Urinary bladder (tissue), 4 donors: ENCODE measurements around the gene ZNF782. TPM values are rescaled to one million over a fixed set of nuclear protein-coding genes. Genes with fewer than 3 reads are reported as not detected.
"Not testable (repeated sequence)": the region's sequence is repeated elsewhere in the genome, so short reads cannot be mapped to it uniquely, and the experiment has no call there.

Experiments
- DNase-seq: peaks from one replicate; pipeline ENCODE4 v3.0.0-alpha.2; 2015; ENCODE audit errors: extremely low spot score
- H3K27ac ChIP-seq: one replicate; pipeline ENCODE4 v1.5.1; 2013; ENCODE audit warnings: low read depth, mild to moderate bottlenecking, moderate library complexity
- H3K36me3 ChIP-seq: one replicate; pipeline ENCODE4 v1.6.1; 2013; ENCODE audit warnings: mild to moderate bottlenecking, moderate library complexity; ENCODE audit not compliant: insufficient read depth
- H3K4me1 ChIP-seq: one replicate; pipeline ENCODE4 v1.6.1; 2013; ENCODE audit warnings: mild to moderate bottlenecking, moderate library complexity; ENCODE audit not compliant: insufficient read depth
- H3K4me3 ChIP-seq: one replicate; pipeline ENCODE4 v1.5.1; 2013; ENCODE audit warnings: low read depth, low read length
- WGBS: extraction: QIAGEN DNeasy Blood & Tissue Kit; methylation state at CpG from one replicate; pipeline ENCODE4 v1.1.7; 2013; 5-methylcytosine and 5-hydroxymethylcytosine counted together
- polyA plus RNA-seq: library from polyadenylated mRNA; stranded (reverse); fragments of 200-250 nt; gene quantifications from one replicate; pipeline ENCODE4 v1.2.3, GENCODE V29; 2013
- total RNA-seq: library from RNA; depleted of rRNA; stranded (reverse); fragments of >200 nt; gene quantifications from one replicate; pipeline ENCODE4 v1.2.3, GENCODE V29; 2014
- donor health status: healthy with polysubstance abuse.
- donor health status: healthy.

The ZNF782 gene
- total and polyA plus RNA-seq, 2 donors: 2.4 to 29.7 TPM

DNA sequence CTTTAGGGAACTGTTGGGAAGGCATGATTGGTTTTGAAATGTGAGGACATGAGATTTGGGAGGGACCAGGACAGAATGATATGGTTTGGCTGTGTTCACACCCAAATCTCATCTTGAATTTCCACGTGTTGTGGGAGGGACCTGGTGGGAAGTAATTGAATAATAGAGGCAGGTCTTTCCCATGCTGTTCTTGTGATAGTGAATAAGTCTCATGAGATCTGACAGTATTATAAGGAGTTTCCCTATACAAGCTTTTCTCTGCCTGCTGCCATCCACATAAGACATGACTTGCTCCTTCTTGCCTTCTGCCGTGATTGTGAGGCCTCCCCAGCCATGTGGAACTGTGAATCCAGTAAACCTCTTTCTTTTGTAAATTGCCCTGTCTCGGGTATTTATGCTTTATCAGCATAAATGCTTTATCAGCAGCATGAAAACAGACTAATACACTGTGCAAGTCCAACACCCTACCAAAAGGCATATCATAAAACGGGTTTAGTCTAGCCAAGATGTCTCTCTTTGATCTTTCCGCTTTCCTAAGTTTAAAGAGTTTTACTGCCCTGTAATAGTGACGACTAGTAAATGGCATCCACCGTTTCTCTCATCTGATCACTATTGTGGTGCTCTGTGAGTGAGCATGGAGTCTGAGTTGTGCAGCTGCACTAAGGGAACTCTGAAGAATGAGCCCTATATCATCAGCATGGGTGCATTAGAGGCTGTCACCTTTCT lies 12.9 kb upstream of the ZNF782 start:
- DNase-seq: no peak
- Histone ChIP-seq H3K4me1 (no peaks in the 10 kb centered on the region), H3K27ac (no peak overlapping the region), H3K36me3 (no peaks in the 10 kb centered on the region), H3K4me3 (no peak overlapping the region)
- 28% methylated on average over 7 of the region's 7 CpGs for WGBS

DNA sequence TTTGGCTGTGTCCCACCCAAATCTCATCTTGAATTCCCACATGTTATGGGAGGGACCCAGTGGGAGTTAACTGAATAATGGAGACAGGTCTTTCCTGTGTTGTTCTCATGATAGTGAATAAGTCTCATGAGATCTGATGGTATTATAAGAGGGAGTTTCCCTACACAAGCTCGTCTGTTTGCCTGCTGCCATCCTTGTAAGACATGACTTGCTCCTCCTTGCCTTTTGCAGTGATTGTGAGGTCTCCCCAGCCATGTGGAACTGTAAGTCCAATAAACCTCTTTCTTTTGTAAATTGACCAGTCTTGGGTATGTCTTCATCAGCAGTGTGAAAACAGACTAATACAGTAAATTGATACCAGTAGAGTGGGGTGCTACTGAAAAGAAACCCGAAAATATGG lies 10.9 kb upstream of the ZNF782 start:
- not testable (repeated sequence) for H3K4me1 ChIP-seq, H3K4me3 ChIP-seq, H3K27ac ChIP-seq, DNase-seq, H3K36me3 ChIP-seq
- WGBS: 79% methylated on average over 2 of the region's 2 CpGs

GRCh38 chr9:96859461-96860198 lies 5.3 kb upstream of the ZNF782 start:
- Histone ChIP-seq H3K4me3 (no peak overlapping the region), H3K27ac (no peak overlapping the region), H3K36me3 (no peaks in the 10 kb centered on the region), H3K4me1 (no peaks in the 10 kb centered on the region)
- WGBS: 66% methylated on average over 8 of the region's 8 CpGs
- DNase-seq: no peak

DNA sequence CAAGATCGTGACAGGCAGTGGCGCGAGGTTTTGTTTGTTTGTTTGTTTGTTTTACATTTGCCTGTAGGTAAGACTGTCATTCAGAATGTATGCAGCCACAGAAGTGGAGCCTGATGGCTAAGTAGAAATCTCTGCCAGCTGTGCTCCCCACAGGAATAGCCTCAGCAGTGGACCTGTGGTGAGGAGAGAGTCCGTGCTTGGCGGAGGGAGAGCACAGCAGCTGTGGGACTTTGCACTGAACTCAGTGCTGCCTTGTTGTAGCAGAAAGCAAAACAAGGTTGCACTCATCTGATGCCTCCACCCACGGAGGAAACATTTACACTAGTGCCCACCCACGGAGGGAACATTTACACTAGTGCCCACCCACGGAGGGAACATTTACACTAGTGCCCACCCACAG lies 4.4 kb upstream of the ZNF782 start:
- no peak for DNase-seq
- WGBS: 69% methylated on average over 8 of the region's 8 CpGs
- H3K4me3 ChIP-seq: no peak overlapping the region

GRCh38 chr9:96858018-96858573 lies 3.8 kb upstream of the ZNF782 start:
- H3K27ac ChIP-seq: no peak overlapping the region
- DNase-seq: no peak
- H3K4me3 ChIP-seq: no peak overlapping the region
- WGBS: 69% methylated on average over 2 of the region's 2 CpGs
- no peaks in the 10 kb centered on the region for H3K36me3 ChIP-seq
- peaks cover 2% of the 10 kb centered on the region for H3K4me1 ChIP-seq

More for the DNA sequence above, 4.4 kb upstream of the ZNF782 start:
- Histone ChIP-seq H3K27ac (no peak overlapping the region), H3K36me3 (no peaks in the 10 kb centered on the region), H3K4me1 (no peaks in the 10 kb centered on the region)

GRCh38 chr9:96856363-96857286 lies 2.3 kb upstream of the ZNF782 start:
- Histone ChIP-seq H3K27ac (no peak overlapping the region), H3K36me3 (no peaks in the 10 kb centered on the region), H3K4me1 (peaks cover 5% of the 10 kb centered on the region), H3K4me3 (no peak overlapping the region)
- DNase-seq: peak; percentile 11
- WGBS: 18% methylated on average over 6 of the region's 6 CpGs

GRCh38 chr9:96854651-96855273 lies 448 bp upstream of the ZNF782 start:
- H3K4me1 ChIP-seq: peaks cover 5% of the 10 kb centered on the region
- H3K4me3 ChIP-seq: peak overlapping the region; percentile 82
- H3K27ac ChIP-seq: no peak overlapping the region
- 15% methylated on average over 16 of the region's 16 CpGs for WGBS
- DNase-seq: no peak
- H3K36me3 ChIP-seq: no peaks in the 10 kb centered on the region

- Histone ChIP-seq H3K4me1 (peaks cover 5% of the 10 kb centered on the region), H3K4me3 (no peak overlapping the region), H3K27ac (no peak overlapping the region), H3K36me3 (no peaks in the 10 kb centered on the region)
- no peak for DNase-seq
- 79% methylated on average over 4 of the region's 4 CpGs for WGBS
Observed at GRCh38 chr9:96852676-96853075, 1.6 kb downstream of the ZNF782 start.

- Histone ChIP-seq H3K27ac (no peak overlapping the region), H3K4me3 (no peak overlapping the region), H3K36me3 (peaks cover 2% of the 10 kb centered on the region), H3K4me1 (no peaks in the 10 kb centered on the region)
- WGBS: 51% methylated on average over 2 of the region's 2 CpGs
- DNase-seq: no peak
Observed at GRCh38 chr9:96844040-96844439, 10.3 kb downstream of the ZNF782 start.

DNA sequence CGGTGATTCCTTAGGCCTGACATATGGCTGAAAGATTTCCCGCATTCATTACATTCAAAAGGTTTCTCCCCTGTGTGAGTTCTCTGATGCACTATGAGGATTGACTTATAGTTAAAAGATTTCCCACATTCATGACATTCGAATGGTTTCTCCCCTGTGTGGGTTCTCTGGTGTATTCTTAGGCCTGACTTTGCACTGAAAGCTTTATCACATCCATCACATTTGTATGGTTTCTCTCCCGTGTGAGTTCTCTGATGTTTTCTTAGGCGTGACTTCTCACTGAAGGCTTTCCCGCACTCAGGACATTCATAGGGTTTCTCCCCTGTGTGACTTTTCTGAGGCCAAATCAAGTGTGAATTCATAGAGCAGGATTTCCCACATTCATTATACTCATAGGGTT lies 35.8 kb downstream of the ZNF782 start:
- no peak for DNase-seq
- Histone ChIP-seq H3K36me3 (peaks cover 16% of the 10 kb centered on the region), H3K27ac (no peak overlapping the region), H3K4me3 (no peak overlapping the region), H3K4me1 (no peaks in the 10 kb centered on the region)
- 99% methylated on average over 6 of the region's 6 CpGs for WGBS

DNA sequence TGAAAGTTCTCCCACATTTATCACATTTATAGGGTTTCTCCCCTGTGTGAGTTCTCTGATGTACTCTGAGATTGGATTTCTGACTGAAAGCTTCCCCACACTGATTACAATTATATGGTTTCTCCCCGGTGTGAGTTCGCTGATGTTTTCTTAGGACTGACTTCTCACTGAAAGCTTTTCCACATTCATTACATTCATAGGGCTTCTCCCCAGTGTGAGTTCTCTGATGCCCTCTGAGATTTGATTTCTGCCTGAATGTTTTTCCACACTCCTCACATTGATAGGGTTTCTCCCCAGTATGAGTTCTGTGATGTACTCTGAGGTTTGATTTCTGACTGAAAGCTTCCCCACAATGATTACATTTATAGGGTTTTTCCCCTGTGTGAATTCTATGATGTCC lies 36.3 kb downstream of the ZNF782 start:
- Histone ChIP-seq H3K36me3 (peaks cover 16% of the 10 kb centered on the region), H3K4me3 (no peak overlapping the region), H3K27ac (no peak overlapping the region), H3K4me1 (no peaks in the 10 kb centered on the region)
- DNase-seq: no peak
- WGBS: over 99% methylated on average over 2 of the region's 2 CpGs

- Histone ChIP-seq H3K36me3 (peaks cover 8% of the 10 kb centered on the region), H3K4me3 (no peak overlapping the region), H3K27ac (no peak overlapping the region), H3K4me1 (no peaks in the 10 kb centered on the region)
- no peak for DNase-seq
- WGBS: 100% methylated on average over 1 of the region's 1 CpG
Observed at GRCh38 chr9:96813607-96814006, 40.7 kb downstream of the ZNF782 start.

DNA sequence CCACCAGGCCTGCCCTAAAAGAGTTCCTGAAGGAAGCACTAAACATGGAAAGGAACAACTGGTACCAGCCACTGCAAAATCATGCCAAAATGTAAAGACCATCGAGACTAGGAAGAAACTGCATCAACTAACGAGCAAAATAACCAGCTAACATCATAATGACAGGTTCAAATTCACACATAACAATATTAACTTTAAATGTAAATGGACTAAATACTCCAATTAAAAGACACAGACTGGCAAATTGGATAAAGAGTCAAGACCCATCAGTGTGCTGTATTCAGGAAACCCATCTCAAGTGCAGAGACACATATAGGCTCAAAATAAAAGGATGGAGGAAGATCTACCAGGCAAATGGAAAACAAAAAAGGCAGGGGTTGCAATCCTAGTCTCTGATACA lies 55.4 kb downstream of the ZNF782 start:
- not testable (repeated sequence) for DNase-seq, H3K27ac ChIP-seq, H3K4me3 ChIP-seq, H3K36me3 ChIP-seq, H3K4me1 ChIP-seq
- WGBS: no CpG with 5 or more reads among the region's 2 CpGs
